ENCODE measurements around the gene AGO3.

AGO3 gene

GRCh38 chr1:36085686-36086526, 155.0 kb downstream of the AGO3 start:
- no peak for DNase-seq (ENCODE audit: extremely low read depth, low read depth)
- no peak for TF ChIP-seq CTCF (IDR thresholded peaks at IDR 0.05; ENCODE audit: low read depth, low read length)

- no peak for TF ChIP-seq CTCF (IDR thresholded peaks at IDR 0.05; ENCODE audit: low read depth, low read length)
- no peak for DNase-seq (ENCODE audit: extremely low read depth, low read depth)
These were observed 155.8 kb downstream of the AGO3 start for GRCh38 chr1:36086529-36087232.

GRCh38 chr1:36087233-36088123, 156.6 kb downstream of the AGO3 start:
- DNase-seq (ENCODE audit: extremely low read depth, low read depth), result no peak

GRCh38 chr1:36088265-36088576, 157.3 kb downstream of the AGO3 start:
- no peak for TF ChIP-seq CTCF (IDR thresholded peaks at IDR 0.05; ENCODE audit: low read depth, low read length)
- no peak for DNase-seq (ENCODE audit: extremely low read depth, low read depth)

More at GRCh38 chr1:36087233-36088123, 156.6 kb downstream of the AGO3 start:
- TF ChIP-seq CTCF (IDR thresholded peaks at IDR 0.05; ENCODE audit: low read depth, low read length), result no peak

- peak; percentile 78 for TF ChIP-seq CTCF (IDR thresholded peaks at IDR 0.05; ENCODE audit: low read depth, low read length)
- DNase-seq (ENCODE audit: extremely low read depth, low read depth), result peak; percentile 73
These were observed 157.9 kb downstream of the AGO3 start, which contains the start of gene ADPRS for GRCh38 chr1:36088577-36089392. Gene ADPRS (plus strand): TSS chr1:36088892. CDS start chr1:36088905, 13 bp downstream.

GRCh38 chr1:36089393-36090121, 158.7 kb downstream of the AGO3 start:
- TF ChIP-seq CTCF (IDR thresholded peaks at IDR 0.05; ENCODE audit: low read depth, low read length), result no peak
- DNase-seq (ENCODE audit: extremely low read depth, low read depth), result no peak
